Superior temporal gyrus (tissue), 1 donor: Measurements from ENCODE around the gene HRH2.
"Not testable (repeated sequence)": the region's sequence is repeated elsewhere in the genome, so short reads cannot be mapped to it uniquely, and the experiment has no call there.

Experiments
- DNase-seq: peaks from one replicate; pipeline ENCODE4 v3.0.0-alpha.2; 2016; ENCODE audit errors: extremely low spot score

The HRH2 gene

GRCh38 chr5:175740014-175740413 is 82.1 kb downstream of the HRH2 start:
- DNase-seq: peak; percentile 32

- DNase-seq: no peak
These were observed 83.7 kb downstream of the HRH2 start for GRCh38 chr5:175741556-175741955.

DNA sequence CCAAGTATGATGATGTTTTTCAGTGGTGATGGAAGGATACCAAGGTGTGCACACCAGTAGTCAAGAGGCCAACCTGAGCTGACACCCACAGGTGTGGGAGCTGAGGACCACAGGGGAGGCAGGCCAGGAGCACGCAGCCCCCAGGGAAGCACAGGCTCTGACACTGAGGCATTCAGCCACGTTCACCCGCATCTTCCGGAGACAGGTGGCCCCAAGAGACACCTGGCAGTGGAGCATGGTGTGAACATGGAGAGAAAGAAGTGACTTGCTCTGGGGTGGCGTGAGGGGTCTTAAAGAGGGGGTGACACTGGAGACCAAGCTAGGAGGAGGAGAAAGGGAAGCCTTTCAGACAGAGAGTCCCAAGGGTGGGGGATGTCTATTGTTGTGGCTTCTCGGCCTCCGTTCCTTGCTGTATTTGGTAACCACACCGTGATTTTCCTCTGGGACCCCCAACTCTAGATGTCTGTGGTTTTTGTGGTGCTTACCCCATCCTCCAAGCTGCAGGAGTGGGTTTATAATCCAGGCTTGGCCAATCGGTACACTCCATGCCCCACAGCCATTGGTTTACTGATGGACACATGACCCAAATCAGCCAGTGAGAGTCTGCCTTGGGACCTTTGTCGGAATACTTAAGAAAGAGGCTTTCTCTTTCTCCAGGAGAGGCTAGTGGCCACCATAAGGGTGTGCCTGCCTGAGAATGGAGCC is 84.6 kb downstream of the HRH2 start:
- no peak for DNase-seq

GRCh38 chr5:175743676-175744210 is 85.9 kb downstream of the HRH2 start:
- no peak for DNase-seq

DNA sequence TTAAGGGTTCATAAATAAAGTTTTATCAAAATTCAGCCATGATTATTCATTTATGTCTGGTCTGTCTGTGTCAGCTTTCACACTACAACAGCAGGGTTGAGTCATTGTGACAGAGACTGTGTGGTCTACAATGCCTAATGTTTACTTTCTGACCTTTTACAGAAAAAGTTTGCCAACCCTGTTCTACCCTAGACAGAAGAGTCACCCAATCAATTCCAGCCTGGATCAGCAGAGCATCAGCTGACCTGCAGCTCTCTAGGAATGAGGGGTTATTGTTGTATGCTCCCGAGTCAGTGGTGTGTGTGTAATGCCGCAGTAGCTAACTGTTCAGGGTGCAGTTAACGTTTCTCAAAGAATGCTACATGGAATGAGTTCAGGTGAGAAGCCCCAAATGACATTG is 87.3 kb downstream of the HRH2 start:
- no peak for DNase-seq

GRCh38 chr5:175746851-175747250 is 89.0 kb downstream of the HRH2 start:
- peak; percentile 81 for DNase-seq

- DNase-seq: no peak
These were observed 89.7 kb downstream of the HRH2 start for GRCh38 chr5:175747539-175748060.

GRCh38 chr5:175748650-175749049 is 90.8 kb downstream of the HRH2 start:
- DNase-seq: no peak

- no peak for DNase-seq
These were observed 91.7 kb downstream of the HRH2 start for GRCh38 chr5:175749591-175749990.

- no peak for DNase-seq
These were observed 92.7 kb downstream of the HRH2 start for GRCh38 chr5:175750511-175750931.

DNA sequence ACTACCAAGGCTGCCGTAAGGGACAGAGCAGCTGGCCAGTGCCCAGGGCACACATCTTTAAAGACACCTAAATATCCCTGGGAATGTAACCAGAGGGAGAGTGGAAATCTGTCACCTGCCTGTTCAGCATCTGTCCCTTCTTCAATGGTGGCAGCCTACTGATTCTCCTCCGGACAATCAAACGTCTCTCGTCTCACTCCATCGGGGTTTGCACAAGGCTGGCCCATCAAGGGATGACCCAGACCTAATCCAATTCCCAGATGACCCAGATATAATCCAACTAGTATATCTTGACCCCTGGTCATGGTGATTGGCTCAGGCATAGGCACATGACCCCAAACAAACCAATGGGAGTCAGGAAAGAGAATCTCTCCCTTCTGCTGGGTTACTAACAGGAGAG is 93.5 kb downstream of the HRH2 start:
- DNase-seq: no peak

DNA sequence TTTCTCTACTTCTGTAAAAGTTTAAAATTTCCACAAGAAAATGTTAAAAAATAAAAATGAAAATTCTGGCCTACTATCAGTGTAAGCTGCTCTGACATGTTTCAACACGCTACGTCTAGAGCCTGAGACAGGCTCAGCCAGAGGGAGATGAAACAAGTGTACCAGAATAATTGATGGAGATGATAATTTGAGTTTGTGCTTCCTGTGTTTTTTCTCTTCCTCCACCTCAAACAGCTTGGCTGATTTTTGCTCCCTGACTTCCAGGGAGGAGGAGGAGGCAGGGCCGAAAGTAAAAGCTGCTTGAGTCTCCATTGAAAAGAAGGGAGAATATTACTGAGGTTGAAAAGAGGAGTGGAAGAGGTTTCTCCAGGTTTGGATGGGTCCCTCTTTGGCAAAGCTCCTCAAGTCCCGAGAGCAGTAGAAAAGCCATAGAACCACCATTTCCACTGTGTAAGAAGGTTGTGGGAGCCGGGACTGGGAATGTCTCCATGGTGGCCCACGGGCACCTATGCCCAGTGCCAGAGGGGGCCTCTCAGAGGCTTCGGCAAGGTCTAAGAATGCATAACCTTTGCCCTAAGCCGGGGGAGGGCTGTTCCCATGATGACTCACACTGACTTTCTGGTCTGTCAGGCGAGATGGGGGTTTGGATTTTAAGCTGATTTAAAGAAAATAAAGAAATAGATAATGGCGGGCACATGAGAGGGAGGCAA is 95.1 kb downstream of the HRH2 start:
- DNase-seq: no peak

- no peak for DNase-seq
These were observed 95.9 kb downstream of the HRH2 start for GRCh38 chr5:175753536-175754402.

- DNase-seq: not testable (repeated sequence)
These were observed 102.1 kb downstream of the HRH2 start for GRCh38 chr5:175759991-175760390.
